T-helper 17 cell (primary cell): Measurements from ENCODE around the gene MAMDC2. TPM values are rescaled to one million over a fixed set of nuclear protein-coding genes. Genes with fewer than 3 reads are reported as not detected.

Experiments used
- ATAC-seq: fragments of 150-1000 bp; cut with Tn5 transposase; 2 replicates; pipeline ENCODE4 v1.10.0; 2021; ENCODE audit warnings: mild to moderate bottlenecking, moderate library complexity
- DNase-seq, 3 donors: peaks; one replicate each; pipeline versions ENCODE4 v3.0.0 to v3.0.0-alpha.2; 2020 to 2021
- H3K9me3 ChIP-seq: one replicate; pipeline ENCODE4 v1.7.0; 2013; ENCODE audit warnings: low read length, mild to moderate bottlenecking; ENCODE audit not compliant: control insufficient read depth, poor library complexity, severe bottlenecking
- H3K27ac Mint-ChIP-seq: one replicate; pipeline ENCODE4 v1.8.0; 2022; ENCODE audit warnings: mild to moderate bottlenecking, moderate library complexity, mixed read lengths
- H3K27me3 Mint-ChIP-seq: one replicate; pipeline ENCODE4 v1.8.0; 2022; ENCODE audit warnings: mixed read lengths
- H3K36me3 Mint-ChIP-seq: one replicate; pipeline ENCODE4 v1.8.0; 2022; ENCODE audit warnings: low read depth, mixed read lengths
- H3K4me1 Mint-ChIP-seq: one replicate; pipeline ENCODE4 v1.8.0; 2022; ENCODE audit warnings: mild to moderate bottlenecking, mixed read lengths
- H3K4me3 Mint-ChIP-seq: one replicate; pipeline ENCODE4 v1.8.0; 2022; ENCODE audit warnings: mild to moderate bottlenecking, moderate library complexity, mixed read lengths
- total RNA-seq, 4 donors: library from RNA in 2 of 4; stranded (reverse) in 2 of 4; gene quantifications; one replicate each; pipeline ENCODE4 v1.2.3 and lab custom pipeline; 2022 to 2026

The MAMDC2 gene
- total RNA-seq, 2 donors from 2014 or later: 0.07 TPM; not detected in 1

GRCh38 chr9:70261131-70261870 lies 217.7 kb downstream of the MAMDC2 start:
- peaks cover 49% of the 10 kb centered on the region for H3K4me1 Mint-ChIP-seq
- peak overlapping the region; percentile 97 for H3K4me3 Mint-ChIP-seq

GRCh38 chr9:70262366-70262765 lies 218.7 kb downstream of the MAMDC2 start:
- no peaks in the 10 kb centered on the region for H3K27me3 Mint-ChIP-seq
- H3K36me3 Mint-ChIP-seq: peaks cover 12% of the 10 kb centered on the region
- no peaks in the 10 kb centered on the region for H3K9me3 ChIP-seq
- no peak for DNase-seq
- no peak for ATAC-seq
- peak overlapping the region; percentile 17 for H3K27ac Mint-ChIP-seq
- H3K4me1 Mint-ChIP-seq: peaks cover 47% of the 10 kb centered on the region
- H3K4me3 Mint-ChIP-seq: peak overlapping the region; percentile 71

More at GRCh38 chr9:70261131-70261870, 217.7 kb downstream of the MAMDC2 start:
- Mint-ChIP-seq H3K36me3 (peaks cover 13% of the 10 kb centered on the region), H3K27ac (peak overlapping the region; percentile 97), H3K27me3 (no peaks in the 10 kb centered on the region)
- ATAC-seq: no peak
- no peak for DNase-seq
- H3K9me3 ChIP-seq: no peaks in the 10 kb centered on the region

GRCh38 chr9:70262948-70263347 lies 219.3 kb downstream of the MAMDC2 start:
- no peaks in the 10 kb centered on the region for H3K27me3 Mint-ChIP-seq
- no peak for ATAC-seq
- H3K36me3 Mint-ChIP-seq: peaks cover 11% of the 10 kb centered on the region
- no peaks in the 10 kb centered on the region for H3K9me3 ChIP-seq
- no peak overlapping the region for H3K4me3 Mint-ChIP-seq
- DNase-seq: no peak
- H3K27ac Mint-ChIP-seq: peak overlapping the region; percentile 17
- peaks cover 48% of the 10 kb centered on the region for H3K4me1 Mint-ChIP-seq

GRCh38 chr9:70263421-70263820 lies 219.8 kb downstream of the MAMDC2 start:
- Mint-ChIP-seq H3K4me1 (peaks cover 44% of the 10 kb centered on the region), H3K4me3 (no peak overlapping the region), H3K27ac (peak overlapping the region; percentile 17), H3K27me3 (no peaks in the 10 kb centered on the region), H3K36me3 (peaks cover 11% of the 10 kb centered on the region)
- DNase-seq (no peak), ATAC-seq (no peak)
- H3K9me3 ChIP-seq: no peaks in the 10 kb centered on the region

Other genes with a start within 250 kb of the MAMDC2 start
- not detected for gene CFAP95, start 223.0 kb upstream of the MAMDC2 start, total RNA-seq
- gene SMC5, start 215.1 kb downstream of the MAMDC2 start, total RNA-seq: 10 to 100 TPM; 26.5 to 31.1 TPM